Vagina (tissue), 2 donors: ENCODE measurements around the gene FCRL5.

Experiments used
- POLR2AphosphoS5 ChIP-seq, 2 donors: sonication (generic); formaldehyde crosslinking; IDR thresholded peaks; one replicate each; pipeline ENCODE4 v1.9.0; 2017; ENCODE audit warnings: antibody characterized with exemption in 2 of 2, mild to moderate bottlenecking in 2 of 2, low read depth in 1 of 2; ENCODE audit not compliant: insufficient read depth in 1 of 2
- TF ChIP-seq, protein P1 (sequence below), 3 experiments: fragments of 450-650 bp in 2 of 3; fragments of 200-600 bp in 1 of 3; sonication (generic) in 1 of 3; IDR thresholded peaks; one replicate each; pipeline ENCODE4 v1.5.1; 2017 to 2019; ENCODE audit warnings: antibody characterized with exemption in 3 of 3, mild to moderate bottlenecking in 2 of 3, moderate library complexity in 2 of 3

DNA sequence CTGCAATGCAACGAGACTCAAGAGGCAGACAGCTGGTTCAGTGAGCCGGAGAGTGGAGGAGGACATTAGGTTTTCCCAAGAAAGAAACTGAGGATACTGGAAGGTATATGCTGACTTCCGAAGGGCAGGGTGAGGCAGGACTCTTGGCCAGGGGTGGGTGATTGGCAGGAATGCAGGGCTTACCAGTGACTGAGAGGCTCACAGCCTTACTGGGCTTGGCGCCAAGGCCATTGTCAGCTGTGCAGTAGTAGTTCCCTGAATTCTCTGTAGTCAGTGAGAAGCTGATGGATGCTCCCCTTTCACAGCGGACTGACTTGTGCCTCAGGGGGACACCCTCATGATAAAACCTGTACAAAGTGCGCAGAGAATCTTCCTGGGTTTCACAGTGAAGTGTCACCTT, 9.6 kb downstream of the FCRL5 start:
- TF ChIP-seq, protein P1, sequence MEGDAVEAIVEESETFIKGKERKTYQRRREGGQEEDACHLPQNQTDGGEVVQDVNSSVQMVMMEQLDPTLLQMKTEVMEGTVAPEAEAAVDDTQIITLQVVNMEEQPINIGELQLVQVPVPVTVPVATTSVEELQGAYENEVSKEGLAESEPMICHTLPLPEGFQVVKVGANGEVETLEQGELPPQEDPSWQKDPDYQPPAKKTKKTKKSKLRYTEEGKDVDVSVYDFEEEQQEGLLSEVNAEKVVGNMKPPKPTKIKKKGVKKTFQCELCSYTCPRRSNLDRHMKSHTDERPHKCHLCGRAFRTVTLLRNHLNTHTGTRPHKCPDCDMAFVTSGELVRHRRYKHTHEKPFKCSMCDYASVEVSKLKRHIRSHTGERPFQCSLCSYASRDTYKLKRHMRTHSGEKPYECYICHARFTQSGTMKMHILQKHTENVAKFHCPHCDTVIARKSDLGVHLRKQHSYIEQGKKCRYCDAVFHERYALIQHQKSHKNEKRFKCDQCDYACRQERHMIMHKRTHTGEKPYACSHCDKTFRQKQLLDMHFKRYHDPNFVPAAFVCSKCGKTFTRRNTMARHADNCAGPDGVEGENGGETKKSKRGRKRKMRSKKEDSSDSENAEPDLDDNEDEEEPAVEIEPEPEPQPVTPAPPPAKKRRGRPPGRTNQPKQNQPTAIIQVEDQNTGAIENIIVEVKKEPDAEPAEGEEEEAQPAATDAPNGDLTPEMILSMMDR (IDR thresholded peaks at IDR 0.05), result no peak
- TF ChIP-seq POLR2AphosphoS5 (IDR thresholded peaks at IDR 0.05; ENCODE audit: insufficient read depth in 1 of 2, low read depth in 1 of 2), result no peak
